Esophagus (tissue), 2 donors: ENCODE measurements around the gene MIXL1. TPM values are rescaled to one million over a fixed set of nuclear protein-coding genes. Genes with fewer than 3 reads are reported as not detected.
"Not testable (repeated sequence)": the region's sequence is repeated elsewhere in the genome, so short reads cannot be mapped to it uniquely, and the experiment has no call there.

Source experiments
- H3K27ac ChIP-seq, 2 donors: one replicate each; pipeline ENCODE4 v1.5.1; 2013; ENCODE audit warnings: low read depth in 2 of 2, mild to moderate bottlenecking in 2 of 2, inconsistent platforms in 1 of 2, low read length in 1 of 2, moderate library complexity in 1 of 2
- H3K27me3 ChIP-seq, 2 donors: one replicate each; pipeline ENCODE4 v1.6.1; 2013; ENCODE audit warnings: low read length in 2 of 2, control low read depth in 1 of 2, mild to moderate bottlenecking in 1 of 2; ENCODE audit not compliant: insufficient read depth in 2 of 2, control insufficient read depth in 1 of 2
- H3K36me3 ChIP-seq, 2 donors: one replicate each; pipeline ENCODE4 v1.6.1; 2013; ENCODE audit warnings: low read length in 1 of 2; ENCODE audit not compliant: control insufficient read depth in 2 of 2, insufficient read depth in 2 of 2
- H3K4me1 ChIP-seq, 2 donors: one replicate each; pipeline ENCODE4 v1.6.1; 2013; ENCODE audit warnings: low read length in 1 of 2; ENCODE audit not compliant: control insufficient read depth in 2 of 2, insufficient read depth in 2 of 2
- H3K4me3 ChIP-seq, 2 donors: one replicate each; pipeline ENCODE4 v1.5.1; 2013; ENCODE audit warnings: low read length in 2 of 2, mild to moderate bottlenecking in 2 of 2, low read depth in 1 of 2, moderate library complexity in 1 of 2
- H3K9me3 ChIP-seq, 2 donors: one replicate each; pipeline ENCODE4 v1.6.1; 2013; ENCODE audit warnings: mild to moderate bottlenecking in 2 of 2, low read depth in 1 of 2, low read length in 1 of 2, moderate library complexity in 1 of 2; ENCODE audit not compliant: control insufficient read depth in 2 of 2, insufficient read depth in 1 of 2
- WGBS, 2 donors: extraction: QIAGEN DNeasy Blood & Tissue Kit; methylation state at CpG; one replicate each; pipeline ENCODE4 v1.1.7; 2013; 5-methylcytosine and 5-hydroxymethylcytosine counted together
- polyA plus RNA-seq, 2 donors: library from polyadenylated mRNA; stranded (reverse); fragments of 200-250 nt; gene quantifications; one replicate each; pipeline ENCODE4 v1.2.3, GENCODE V29; 2013
- donor health status: healthy with polysubstance abuse.
- donor health status: Bipolar disorder and iron deficiency.

The MIXL1 gene
- polyA plus RNA-seq, 2 donors, result not detected

DNA sequence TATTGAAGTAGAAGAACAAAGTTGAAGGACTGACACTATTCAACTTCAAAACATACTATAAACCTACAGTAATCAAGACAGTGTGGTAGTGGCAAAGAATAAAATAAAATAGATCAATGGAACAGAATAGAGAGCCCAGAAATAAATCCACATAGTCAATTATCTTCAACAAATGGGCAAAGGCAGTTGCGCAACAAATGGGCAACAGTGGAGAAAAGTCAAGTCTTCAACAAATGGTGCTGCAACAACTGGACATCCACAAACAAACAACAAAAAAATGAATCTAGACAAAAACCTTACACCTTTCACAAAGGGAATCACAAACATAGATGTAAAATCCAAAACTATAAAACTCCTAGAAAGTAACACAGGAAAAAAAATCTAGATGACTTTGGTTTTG is 38.4 kb downstream of the MIXL1 start:
- no peaks in the 10 kb centered on the region for H3K4me1 ChIP-seq
- H3K36me3 ChIP-seq, result no peaks in the 10 kb centered on the region
- H3K27me3 ChIP-seq, result no peaks in the 10 kb centered on the region
- no peak overlapping the region for H3K27ac ChIP-seq
- no peak overlapping the region for H3K4me3 ChIP-seq
- 97 to 100% methylated on average over 1 of the region's 1 CpG for WGBS, 2 donors
- no peaks in the 10 kb centered on the region for H3K9me3 ChIP-seq

GRCh38 chr1:226268421-226269124 is 45.1 kb downstream of the MIXL1 start:
- Histone ChIP-seq H3K4me3 (no peak overlapping the region), H3K27ac (no peak overlapping the region), H3K9me3 (no peaks in the 10 kb centered on the region), H3K36me3 (no peaks in the 10 kb centered on the region), H3K4me1 (no peaks in the 10 kb centered on the region), H3K27me3 (no peaks in the 10 kb centered on the region)
- WGBS, 2 donors, result 43 to 64% methylated on average over 3 of the region's 3 CpGs

DNA sequence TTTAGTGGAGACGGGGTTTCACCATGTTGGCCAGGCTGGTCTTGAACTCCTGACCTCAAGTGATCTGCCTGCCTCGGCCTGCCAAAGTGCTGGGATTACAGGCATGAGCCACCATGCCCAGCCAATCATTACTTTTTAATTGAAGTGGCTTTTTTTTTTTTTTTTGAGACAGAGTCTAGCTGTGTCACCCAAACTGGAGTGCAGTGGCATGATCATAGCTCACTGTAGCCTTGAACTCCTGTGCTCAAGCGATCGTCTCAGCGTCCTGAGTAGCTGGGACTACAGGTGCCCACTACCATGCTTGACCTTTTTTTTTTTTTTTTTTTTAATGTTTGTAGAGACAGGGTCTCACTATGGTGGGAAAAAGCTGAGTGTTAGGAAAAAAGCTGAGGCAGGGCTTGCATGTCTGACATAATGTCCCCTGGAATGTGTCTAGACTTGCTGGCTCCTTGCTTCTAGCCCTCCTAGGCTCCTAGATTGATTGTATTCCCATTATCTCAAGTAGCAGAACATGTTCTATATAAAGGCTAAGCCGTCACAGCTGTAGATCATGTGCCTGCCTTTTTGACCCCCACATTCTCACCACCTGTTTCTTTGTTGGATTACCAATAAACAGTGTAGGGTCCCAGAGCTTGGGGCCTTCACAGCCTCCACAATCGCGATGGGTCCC is 48.9 kb downstream of the MIXL1 start:
- not testable (repeated sequence) for H3K36me3 ChIP-seq, H3K4me3 ChIP-seq, H3K27me3 ChIP-seq, H3K27ac ChIP-seq, H3K9me3 ChIP-seq, H3K4me1 ChIP-seq
- 64 to 76% methylated on average over 8 of the region's 8 CpGs for WGBS, 2 donors

DNA sequence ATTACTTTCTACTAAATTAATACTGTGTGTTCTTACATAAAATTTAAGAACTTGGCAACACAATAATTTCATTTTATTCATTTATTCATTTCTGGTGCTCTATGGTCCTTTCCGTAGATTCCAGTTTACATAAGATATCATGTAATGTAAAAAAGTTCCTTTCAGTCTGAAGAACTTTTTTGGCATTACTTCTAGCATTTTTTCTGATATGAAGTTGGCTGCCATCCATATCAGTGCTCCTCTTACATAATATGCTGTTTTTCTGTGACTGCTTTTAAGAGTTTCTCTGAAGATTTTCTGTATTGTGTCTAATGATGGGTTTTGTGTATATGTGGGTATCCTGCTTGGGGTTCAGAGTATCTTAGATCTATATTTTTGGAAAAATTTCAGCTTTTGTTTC is 50.7 kb downstream of the MIXL1 start:
- Histone ChIP-seq H3K4me1 (no peaks in the 10 kb centered on the region), H3K27ac (no peak overlapping the region), H3K9me3 (no peaks in the 10 kb centered on the region), H3K27me3 (no peaks in the 10 kb centered on the region), H3K4me3 (no peak overlapping the region), H3K36me3 (no peaks in the 10 kb centered on the region)
- WGBS, 2 donors, result 78 to 91% methylated on average over 1 of the region's 1 CpG

DNA sequence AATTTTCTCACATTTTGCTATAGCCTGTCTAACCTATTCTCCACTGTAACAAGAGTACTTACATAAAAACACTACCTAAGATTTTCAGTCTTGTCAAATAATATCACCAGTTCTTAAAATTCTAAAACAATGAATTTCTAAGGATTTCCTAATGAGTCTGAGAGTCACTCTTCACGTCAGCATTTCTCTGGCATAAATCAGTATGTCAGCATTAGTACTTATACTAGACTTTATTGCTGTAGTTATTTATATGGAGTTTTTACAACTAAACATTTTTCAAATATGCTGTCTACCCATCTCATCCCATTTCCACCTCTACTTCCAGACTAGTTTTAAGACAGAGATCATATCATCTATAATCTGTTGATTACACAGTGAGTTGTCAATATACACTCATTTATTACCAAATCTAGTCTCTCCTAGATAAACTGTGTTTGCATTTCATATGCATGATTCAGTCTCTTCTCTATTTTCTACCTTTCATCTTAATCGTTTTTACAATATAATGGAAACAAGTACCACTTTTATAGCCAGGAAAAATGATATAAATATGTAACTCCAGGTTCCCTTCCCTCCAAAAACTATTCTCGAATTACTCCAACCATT is 52.7 kb downstream of the MIXL1 start:
- 90 to 91% methylated on average over 3 of the region's 3 CpGs for WGBS, 2 donors

More for the DNA sequence above, 52.7 kb downstream of the MIXL1 start:
- H3K27ac ChIP-seq, result no peak overlapping the region
- no peaks in the 10 kb centered on the region for H3K27me3 ChIP-seq
- H3K4me1 ChIP-seq, result no peaks in the 10 kb centered on the region
- H3K36me3 ChIP-seq, result no peaks in the 10 kb centered on the region
- H3K9me3 ChIP-seq, result no peaks in the 10 kb centered on the region
- H3K4me3 ChIP-seq, result no peak overlapping the region

Other genes with a start within 250 kb of the MIXL1 start
- gene SDE2, start 224.3 kb upstream of the MIXL1 start, polyA plus RNA-seq, result 1 to 10 TPM; 3.3 to 6.1 TPM
- 1,000 to 10,000 TPM in 1 of 2 donors, 100 to 1,000 TPM in 1; 679 to 1,046 TPM for gene H3-3A, start 160.9 kb upstream of the MIXL1 start, polyA plus RNA-seq
- gene ACBD3, start 36.9 kb upstream of the MIXL1 start, polyA plus RNA-seq, result 10 to 100 TPM in 1 of 2 donors, 1 to 10 TPM in 1; 9.5 to 20.9 TPM
- gene LIN9, start 85.5 kb downstream of the MIXL1 start, polyA plus RNA-seq, result 1 to 10 TPM; 2.0 to 2.1 TPM
- 10 to 100 TPM; 10.6 to 29.0 TPM for gene PARP1, start 184.4 kb downstream of the MIXL1 start, polyA plus RNA-seq